GM12878 (cell line): ENCODE results near the gene AXL. TPM values are rescaled to one million over a fixed set of nuclear protein-coding genes. Genes with fewer than 3 reads are reported as not detected.

Source experiments
- ATAC-seq: fragments of 200-7000 bp; cut with Tn5 transposase; 3 replicates; pipeline ENCODE4 v1.9.1; 2020; ENCODE audit warnings: mild to moderate bottlenecking, moderate library complexity
- BruUV-seq: library from RNA; stranded (reverse); fragments of 400-500 nt; replicated peaks from 2 replicates; lab custom pipeline; 2021; lab: Mats Ljungman, UMichigan
- CTCF ChIA-PET: fragments of 300-600 bp; sonication (Branson Sonifier 250); formaldehyde crosslinking; extraction: SDS; loops from one replicate; lab custom pipeline; 2021; ENCODE audit warnings: inconsistent platforms; lab: Yijun Ruan, JAX
- POLR2A ChIA-PET: fragments of 350-600 bp; formaldehyde crosslinking; extraction: SDS; loops from one replicate; lab custom pipeline; 2021; ENCODE audit warnings: inconsistent platforms; lab: Charles Lee
- RAD21 ChIA-PET: fragments of 300-600 bp; sonication (Branson Sonifier 250); formaldehyde crosslinking; loops from one replicate; lab custom pipeline; 2023; ENCODE audit warnings: antibody characterized with exemption; ENCODE audit not compliant: unreplicated experiment; lab: Charles Lee
- SMC1A ChIA-PET: fragments of 300-600 bp; sonication (Branson Sonifier 250); formaldehyde crosslinking; loops from one replicate; lab custom pipeline; 2023; ENCODE audit not compliant: unreplicated experiment, uncharacterized antibody; lab: Charles Lee
- DNase-seq: peaks from one replicate; pipeline ENCODE4 v3.0.0-alpha.2; 2011; ENCODE audit warnings: low read depth, low spot score
- FAIRE-seq: peaks from 3 replicates; lab custom pipeline; 2011; peaks lifted over from hg19 to GRCh38; lab: Jason Lieb, UNC
- H2AFZ ChIP-seq: 2 replicates; pipeline ENCODE4 v1.6.0; 2011; ENCODE audit warnings: low read depth, low read length, control low read depth; ENCODE audit not compliant: control insufficient read depth
- H3K27ac ChIP-seq: 2 replicates; pipeline ENCODE4 v1.5.1; 2011; ENCODE audit warnings: control low read depth; ENCODE audit not compliant: control insufficient read depth, insufficient read depth
- H3K27me3 ChIP-seq, 2 experiments: replicated peaks in 1 of 2; 2 replicates each; pipeline versions ENCODE4 v1.6.0 to v1.6.1; 2011; ENCODE audit warnings: low read length in 1 of 2; ENCODE audit not compliant: control insufficient read depth in 2 of 2, insufficient read depth in 2 of 2
- H3K36me3 ChIP-seq, 2 experiments: 2 replicates each; pipeline ENCODE4 v1.5.1; 2011; ENCODE audit warnings: low read length in 1 of 2; ENCODE audit not compliant: control insufficient read depth in 2 of 2, insufficient read depth in 2 of 2
- H3K4me1 ChIP-seq: 2 replicates; pipeline ENCODE4 v1.6.1; 2011; ENCODE audit warnings: mild to moderate bottlenecking, low read length, moderate library complexity, mixed read lengths; ENCODE audit not compliant: control insufficient read depth, insufficient read depth
- H3K4me2 ChIP-seq: 2 replicates; pipeline ENCODE4 v1.6.0; 2011; ENCODE audit warnings: control low read depth; ENCODE audit not compliant: control insufficient read depth, insufficient read depth
- H3K4me3 ChIP-seq: fragments of 200-600 bp; sonication (generic); 2 replicates; pipeline ENCODE4 v1.5.1; 2016
- H3K79me2 ChIP-seq: 2 replicates; pipeline ENCODE4 v1.6.0; 2011; ENCODE audit warnings: low read length; ENCODE audit not compliant: control insufficient read depth, insufficient read depth
- H3K9ac ChIP-seq: 2 replicates; pipeline ENCODE4 v1.8.0; 2011; ENCODE audit warnings: low read length, control low read depth, mixed read lengths; ENCODE audit not compliant: control insufficient read depth, insufficient read depth
- H3K9me3 ChIP-seq: replicated peaks from 3 replicates; pipeline ENCODE4 v1.5.1; 2011; ENCODE audit warnings: mild to moderate bottlenecking, low read length; ENCODE audit not compliant: control insufficient read depth, insufficient read depth
- H4K20me1 ChIP-seq: 2 replicates; pipeline ENCODE4 v1.6.0; 2011; ENCODE audit not compliant: control insufficient read depth, insufficient read depth
- ASH2L ChIP-seq: fragments of 300-600, 200-600 bp; sonication (generic); IDR thresholded peaks from 2 replicates; pipeline ENCODE4 v1.6.1; 2017; ENCODE audit warnings: low read depth, mild to moderate bottlenecking, borderline replicate concordance
- HDAC6 ChIP-seq: fragments of 200-600 bp; sonication (generic); IDR thresholded peaks from one replicate; pipeline ENCODE4 v1.8.0; 2017; ENCODE audit warnings: antibody characterized with exemption; ENCODE audit not compliant: unreplicated experiment
- KLF5 ChIP-seq: fragments of 450-650 bp; IDR thresholded peaks from 2 replicates; pipeline ENCODE4 v1.6.1; 2014; ENCODE audit warnings: mild to moderate bottlenecking; ENCODE audit not compliant: partially characterized antibody
- NRF1 ChIP-seq: conservative IDR thresholded peaks from 2 replicates; pipeline ENCODE4 v1.6.1; 2011; ENCODE audit warnings: mild to moderate bottlenecking, low read depth, low read length, improper control_type of control experiment
- SMC3 ChIP-seq: IDR thresholded peaks from 2 replicates; pipeline ENCODE4 v1.6.1; 2011; ENCODE audit warnings: low read length, improper control_type of control experiment, borderline replicate concordance
- TCF3 ChIP-seq: IDR thresholded peaks from 2 replicates; pipeline ENCODE4 v1.6.1; 2012; ENCODE audit warnings: low read depth, mild to moderate bottlenecking, low read length, borderline replicate concordance; ENCODE audit not compliant: insufficient read depth
- WGBS: methylation state at CpG from one replicate; pipeline ENCODE4 v1.1.6; 2016; ENCODE audit warnings: low lambda C conversion rate; ENCODE audit not compliant: insufficient replicate concordance, insufficient coverage; ENCODE audit errors: missing lambda C conversion rate; 5-methylcytosine and 5-hydroxymethylcytosine counted together
- in situ Hi-C: fragments of 300-500 bp; cut with MboI; formaldehyde crosslinking; loops from 9 replicates; pipeline ENCODE4 v1.14.3; 2018; ENCODE audit warnings: mixed read lengths
- intact Hi-C: fragments of 100-400 bp; cut with micrococcal nuclease; formaldehyde crosslinking; loops from one replicate; pipeline ENCODE4 v1.14.2; 2022; ENCODE audit not compliant: unreplicated experiment
- polyA plus RNA-seq, 11 experiments: library from polyadenylated mRNA; depleted of rRNA in 4 of 11; unstranded in 6 of 11; stranded (reverse) in 5 of 11; fragments of >200 nt; fragmentation: Nextera tagmentation in 4 of 11; fragmentation: Illumina TruSeq in 1 of 11; extraction: Ambion mirVana in 4 of 11; extraction: Trizol in 1 of 11; gene quantifications; 1 replicate in 1 of 11; 2 replicates in 10 of 11; pipeline versions ENCODE4 v1.2.1 to v1.2.3, GENCODE V29; 2011 to 2016; ENCODE audit warnings: inconsistent platforms in 2 of 11, missing spikeins in 2 of 11, low read depth in 1 of 11
- total RNA-seq, 4 experiments: library from RNA; depleted of rRNA in 3 of 4; stranded (reverse); fragments of >200 nt in 3 of 4; fragmentation: Illumina TruSeq in 1 of 4; extraction: Trizol in 1 of 4; gene quantifications; 2 replicates each; pipeline versions ENCODE4 v1.2.1 to v1.2.3, GENCODE V29; 2013 to 2021
- TF ChIP-seq, protein P1 (sequence below): fragments of 450-650 bp; IDR thresholded peaks from 2 replicates; pipeline ENCODE4 v1.6.1; 2017; ENCODE audit warnings: low read depth, mild to moderate bottlenecking, moderate library complexity
- TF ChIP-seq, protein P2 (sequence below): fragments of 150-350 bp; IDR thresholded peaks from 2 replicates; pipeline ENCODE4 v1.6.1; 2014; ENCODE audit warnings: mild to moderate bottlenecking, low read depth, low read length

AXL gene
- total and polyA plus RNA-seq, 10 of the 15 experiments (the other 5 are each of a cell fraction or from before 2014, with no cell fraction given) = under 0.01 to 0.33 (median 0.07) TPM; not detected in 4

DNA sequence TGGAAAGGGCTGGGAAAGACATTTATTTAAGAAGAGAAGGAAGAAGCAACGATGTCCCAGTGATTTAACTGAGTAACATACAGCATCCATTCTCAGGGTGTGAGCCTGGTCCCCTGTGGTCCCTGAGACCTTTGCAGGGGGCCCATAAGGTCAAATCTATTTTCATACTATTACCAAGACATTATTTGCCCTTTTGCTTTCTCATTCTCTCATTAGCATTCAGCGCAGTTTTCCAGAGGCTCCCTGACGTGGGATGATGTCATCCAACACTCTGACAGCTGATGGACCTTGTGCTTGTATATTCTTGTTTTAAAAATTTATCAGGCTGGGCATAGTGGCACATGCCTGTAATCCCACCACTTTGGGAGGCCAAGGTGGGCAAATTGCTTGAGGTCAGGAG is 26.8 kb downstream of the AXL start (continued):
- TF ChIP-seq, protein P1, sequence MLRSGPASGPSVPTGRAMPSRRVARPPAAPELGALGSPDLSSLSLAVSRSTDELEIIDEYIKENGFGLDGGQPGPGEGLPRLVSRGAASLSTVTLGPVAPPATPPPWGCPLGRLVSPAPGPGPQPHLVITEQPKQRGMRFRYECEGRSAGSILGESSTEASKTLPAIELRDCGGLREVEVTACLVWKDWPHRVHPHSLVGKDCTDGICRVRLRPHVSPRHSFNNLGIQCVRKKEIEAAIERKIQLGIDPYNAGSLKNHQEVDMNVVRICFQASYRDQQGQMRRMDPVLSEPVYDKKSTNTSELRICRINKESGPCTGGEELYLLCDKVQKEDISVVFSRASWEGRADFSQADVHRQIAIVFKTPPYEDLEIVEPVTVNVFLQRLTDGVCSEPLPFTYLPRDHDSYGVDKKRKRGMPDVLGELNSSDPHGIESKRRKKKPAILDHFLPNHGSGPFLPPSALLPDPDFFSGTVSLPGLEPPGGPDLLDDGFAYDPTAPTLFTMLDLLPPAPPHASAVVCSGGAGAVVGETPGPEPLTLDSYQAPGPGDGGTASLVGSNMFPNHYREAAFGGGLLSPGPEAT = no peak
- TF ChIP-seq ASH2L = no peak
- no peak for TF ChIP-seq SMC3
- no peak for TF ChIP-seq KLF5
- TF ChIP-seq NRF1 = no peak
- no peak for TF ChIP-seq TCF3
- no peak for TF ChIP-seq HDAC6

DNA sequence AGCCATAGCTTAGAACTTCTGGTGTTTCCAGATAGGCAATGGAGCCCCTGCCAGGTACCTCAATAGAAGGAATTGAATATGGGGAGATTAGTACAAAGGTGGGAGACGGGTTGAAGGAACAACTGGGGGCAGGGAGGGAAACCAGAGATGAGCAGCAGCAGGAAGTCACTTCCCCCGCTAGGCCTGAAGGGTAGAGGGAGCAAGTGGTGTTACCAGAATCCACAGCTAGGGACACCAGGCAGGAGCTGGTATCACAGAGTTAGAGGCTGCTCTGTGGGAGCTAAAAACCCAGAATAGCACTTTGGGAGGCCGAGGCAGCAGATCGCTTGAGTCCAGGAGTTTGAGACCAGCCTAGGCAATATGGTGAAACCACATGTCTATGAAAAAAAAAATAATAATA is 29.9 kb downstream of the AXL start:
- no peak overlapping the region for H3K27ac ChIP-seq
- POLR2A ChIA-PET = interaction anchor here (0.7 kb wide), 1 partner anchor 13 kb away, joined by 3 read pairs; no protein-coding TSS in a partner anchor
- intact Hi-C loops = no loop called here
- no peak overlapping the region for H3K9ac ChIP-seq
- RAD21 ChIA-PET = no interaction called here
- no peaks in the 10 kb centered on the region for H4K20me1 ChIP-seq
- no TSS peak for BruUV-seq
- FAIRE-seq = no peak
- H3K4me3 ChIP-seq = no peak overlapping the region
- ATAC-seq = no peak
- no peak overlapping the region for H3K4me2 ChIP-seq
- CTCF ChIA-PET = no interaction called here
- no peak overlapping the region for H2AFZ ChIP-seq
- 34% methylated on average over 4 of the region's 4 CpGs for WGBS
- H3K79me2 ChIP-seq = no peaks in the 10 kb centered on the region
- H3K27me3 ChIP-seq = peaks cover 0 to 1% of the 10 kb centered on the region in 2 experiments; a peak in 1 of 4 replicates
- in situ Hi-C loops = no loop called here
- DNase-seq = no peak
- H3K9me3 ChIP-seq = no peaks in the 10 kb centered on the region
- SMC1A ChIA-PET = no interaction called here
- H3K4me1 ChIP-seq = no peaks in the 10 kb centered on the region
- TF ChIP-seq, protein P2, sequence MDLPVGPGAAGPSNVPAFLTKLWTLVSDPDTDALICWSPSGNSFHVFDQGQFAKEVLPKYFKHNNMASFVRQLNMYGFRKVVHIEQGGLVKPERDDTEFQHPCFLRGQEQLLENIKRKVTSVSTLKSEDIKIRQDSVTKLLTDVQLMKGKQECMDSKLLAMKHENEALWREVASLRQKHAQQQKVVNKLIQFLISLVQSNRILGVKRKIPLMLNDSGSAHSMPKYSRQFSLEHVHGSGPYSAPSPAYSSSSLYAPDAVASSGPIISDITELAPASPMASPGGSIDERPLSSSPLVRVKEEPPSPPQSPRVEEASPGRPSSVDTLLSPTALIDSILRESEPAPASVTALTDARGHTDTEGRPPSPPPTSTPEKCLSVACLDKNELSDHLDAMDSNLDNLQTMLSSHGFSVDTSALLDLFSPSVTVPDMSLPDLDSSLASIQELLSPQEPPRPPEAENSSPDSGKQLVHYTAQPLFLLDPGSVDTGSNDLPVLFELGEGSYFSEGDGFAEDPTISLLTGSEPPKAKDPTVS = no peak
- H3K36me3 ChIP-seq = no peaks in the 10 kb centered on the region
